GM18520 (cell line): ENCODE results near the gene C3orf18.

Experiments used
- ATAC-seq: cut with Tn5 transposase; IDR thresholded peaks from one replicate; pipeline ENCODE4 v1.9.1; 2021; ENCODE audit not compliant: unreplicated experiment

Gene C3orf18

GRCh38 chr3:50581459-50581842 is 13.9 kb upstream of the C3orf18 start:
- ATAC-seq, result no peak

GRCh38 chr3:50580683-50581458 is 13.3 kb upstream of the C3orf18 start:
- ATAC-seq, result no peak

- no peak for ATAC-seq
These were observed 9.8 kb upstream of the C3orf18 start for GRCh38 chr3:50577348-50577747.

- ATAC-seq, result no peak
These were observed 7.8 kb upstream of the C3orf18 start for GRCh38 chr3:50575372-50575771.

- no peak for ATAC-seq
These were observed 6.9 kb upstream of the C3orf18 start for GRCh38 chr3:50574444-50574831.

- no peak for ATAC-seq
These were observed 6.3 kb upstream of the C3orf18 start for GRCh38 chr3:50573566-50574443.

GRCh38 chr3:50572801-50573371 is 5.3 kb upstream of the C3orf18 start:
- ATAC-seq, result no peak

- peak; percentile 19 for ATAC-seq
These were observed 4.6 kb upstream of the C3orf18 start for GRCh38 chr3:50572158-50572557.

GRCh38 chr3:50571486-50571885 is 3.9 kb upstream of the C3orf18 start:
- no peak for ATAC-seq

- ATAC-seq, result no peak
These were observed 3.1 kb upstream of the C3orf18 start for GRCh38 chr3:50570508-50571279.

- peak; percentile 36 for ATAC-seq
These were observed 1.6 kb upstream of the C3orf18 start, which contains the start of gene HEMK1 for GRCh38 chr3:50568947-50569749. Gene HEMK1, plus strand, starts transcription at chr3:50569522. Its CDS starts 1,583 bp downstream, at chr3:50571105.

GRCh38 chr3:50567011-50567385 is 549 bp downstream of the C3orf18 start:
- no peak for ATAC-seq

GRCh38 chr3:50564321-50564720 is 3.2 kb downstream of the C3orf18 start:
- ATAC-seq, result no peak

- ATAC-seq, result no peak
These were observed 3.7 kb downstream of the C3orf18 start for GRCh38 chr3:50563867-50564266.

- ATAC-seq, result no peak
These were observed 4.7 kb downstream of the C3orf18 start for GRCh38 chr3:50562861-50563260.

GRCh38 chr3:50559702-50560101 is 7.8 kb downstream of the C3orf18 start:
- no peak for ATAC-seq

GRCh38 chr3:50557915-50558314 is 9.6 kb downstream of the C3orf18 start:
- no peak for ATAC-seq

GRCh38 chr3:50557106-50557505 is 10.4 kb downstream of the C3orf18 start:
- ATAC-seq, result no peak

GRCh38 chr3:50554553-50554952 is 13.0 kb downstream of the C3orf18 start:
- ATAC-seq, result no peak

- no peak for ATAC-seq
These were observed 14.9 kb downstream of the C3orf18 start for GRCh38 chr3:50552598-50552997.
